Coronary artery (tissue), 2 donors: ENCODE results near the gene JUP.

ENCODE experiments used
- DNase-seq: peaks from one replicate; pipeline ENCODE4 v3.0.0-alpha.2; 2017; ENCODE audit warnings: low spot score
- H3K27ac ChIP-seq, 2 donors: fragments of 200-600 bp; sonication (generic); one replicate each; pipeline ENCODE4 v1.5.1; 2016 to 2019
- H3K4me3 ChIP-seq: fragments of 200-600 bp; sonication (generic); 2 replicates; pipeline ENCODE4 v1.5.1; 2016; ENCODE audit warnings: mild to moderate bottlenecking, moderate library complexity
- TF ChIP-seq, protein P1 (sequence below): fragments of 200-600 bp; sonication (generic); IDR thresholded peaks from one replicate; pipeline ENCODE4 v1.5.1; 2019; ENCODE audit warnings: antibody characterized with exemption

JUP gene

DNA sequence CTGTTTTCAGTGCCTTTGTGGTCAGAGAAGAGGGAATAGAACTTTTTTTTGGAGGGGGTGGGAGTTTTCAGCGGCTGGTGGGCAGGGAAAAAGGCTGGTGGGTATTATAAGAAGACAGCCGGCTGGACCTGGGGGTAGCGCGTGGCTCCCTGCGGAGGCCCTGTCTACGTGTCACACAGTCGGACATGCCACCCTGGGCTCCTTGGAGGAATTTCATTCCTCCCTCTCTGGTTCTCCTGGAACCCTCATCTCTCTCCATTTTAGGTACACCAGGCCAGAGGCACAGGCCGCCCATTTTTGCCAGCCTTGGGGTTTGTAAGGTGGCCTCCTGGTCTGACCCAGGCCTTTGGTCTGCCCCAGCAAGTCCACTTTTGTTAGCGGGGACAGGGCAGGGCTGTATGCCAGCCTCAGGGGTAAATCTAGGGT lies 27.2 kb upstream of the JUP start:
- no peak for DNase-seq
- H3K4me3 ChIP-seq = peak overlapping the region; percentile 95
- peak overlapping the region; percentile 51 to 90 for H3K27ac ChIP-seq
- TF ChIP-seq, protein P1, sequence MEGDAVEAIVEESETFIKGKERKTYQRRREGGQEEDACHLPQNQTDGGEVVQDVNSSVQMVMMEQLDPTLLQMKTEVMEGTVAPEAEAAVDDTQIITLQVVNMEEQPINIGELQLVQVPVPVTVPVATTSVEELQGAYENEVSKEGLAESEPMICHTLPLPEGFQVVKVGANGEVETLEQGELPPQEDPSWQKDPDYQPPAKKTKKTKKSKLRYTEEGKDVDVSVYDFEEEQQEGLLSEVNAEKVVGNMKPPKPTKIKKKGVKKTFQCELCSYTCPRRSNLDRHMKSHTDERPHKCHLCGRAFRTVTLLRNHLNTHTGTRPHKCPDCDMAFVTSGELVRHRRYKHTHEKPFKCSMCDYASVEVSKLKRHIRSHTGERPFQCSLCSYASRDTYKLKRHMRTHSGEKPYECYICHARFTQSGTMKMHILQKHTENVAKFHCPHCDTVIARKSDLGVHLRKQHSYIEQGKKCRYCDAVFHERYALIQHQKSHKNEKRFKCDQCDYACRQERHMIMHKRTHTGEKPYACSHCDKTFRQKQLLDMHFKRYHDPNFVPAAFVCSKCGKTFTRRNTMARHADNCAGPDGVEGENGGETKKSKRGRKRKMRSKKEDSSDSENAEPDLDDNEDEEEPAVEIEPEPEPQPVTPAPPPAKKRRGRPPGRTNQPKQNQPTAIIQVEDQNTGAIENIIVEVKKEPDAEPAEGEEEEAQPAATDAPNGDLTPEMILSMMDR = no peak

DNA sequence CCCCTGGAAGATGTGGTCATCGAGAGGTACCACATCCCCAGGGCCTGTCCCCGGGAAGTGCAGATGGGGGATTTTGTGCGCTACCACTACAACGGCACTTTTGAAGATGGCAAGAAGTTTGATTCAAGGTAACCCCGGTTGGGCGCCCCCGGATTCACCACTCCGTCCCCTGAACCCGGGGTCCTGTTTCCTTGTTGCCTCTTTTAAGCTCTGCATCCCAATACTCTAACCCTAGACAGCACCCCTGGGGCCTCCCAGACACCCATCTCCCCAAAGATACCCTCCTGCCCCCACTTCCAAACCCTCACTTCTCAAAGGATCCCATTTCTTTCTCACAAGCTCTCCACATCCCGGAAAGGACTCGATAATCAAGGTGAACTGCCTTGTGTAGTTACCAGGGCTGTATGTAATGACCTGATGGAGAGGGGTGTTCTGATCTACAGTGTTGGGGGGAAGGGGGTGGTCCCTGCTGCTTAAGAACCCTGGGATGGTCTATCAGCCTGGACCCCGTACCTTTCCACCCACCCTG lies 26.7 kb upstream of the JUP start:
- no peak for DNase-seq
- peak overlapping the region; percentile 51 to 90 for H3K27ac ChIP-seq
- TF ChIP-seq, protein P1 = no peak

DNA sequence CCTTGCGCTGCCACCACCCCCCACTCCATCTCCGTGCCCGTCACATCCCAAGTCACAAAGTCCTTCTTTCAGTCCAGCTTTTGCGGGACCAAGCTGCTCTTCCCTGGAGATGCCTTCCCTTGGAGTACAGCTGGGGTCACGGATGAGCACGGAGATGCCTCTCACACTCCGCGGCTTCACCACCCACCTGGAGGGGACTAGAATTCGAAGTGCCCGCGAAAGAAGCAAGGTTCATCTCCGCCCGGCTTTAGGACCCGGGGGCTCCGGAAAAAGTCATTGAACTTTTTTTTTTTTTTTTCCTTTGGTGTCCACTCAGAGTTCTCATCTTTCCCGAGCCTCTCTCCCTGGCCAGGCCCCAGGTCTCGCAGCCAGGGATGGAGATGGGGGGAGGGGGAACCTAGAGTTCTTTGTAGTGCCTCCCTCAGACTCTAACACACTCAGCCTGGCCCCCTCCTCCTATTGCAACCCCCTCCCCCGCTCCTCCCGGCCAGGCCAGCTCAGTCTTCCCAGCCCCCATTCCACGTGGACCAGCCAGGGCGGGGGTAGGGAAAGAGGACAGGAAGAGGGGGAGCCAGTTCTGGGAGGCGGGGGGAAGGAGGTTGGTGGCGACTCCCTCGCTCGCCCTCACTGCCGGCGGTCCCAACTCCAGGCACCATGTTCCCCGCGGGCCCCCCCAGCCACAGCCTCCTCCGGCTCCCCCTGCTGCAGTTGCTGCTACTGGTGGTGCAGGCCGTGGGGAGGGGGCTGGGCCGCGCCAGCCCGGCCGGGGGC lies 26.1 kb upstream of the JUP start, which contains the start of gene FKBP10:
Gene FKBP10, plus strand, starts transcription at position 624 of the 771 bp plus-strand sequence. Its CDS starts 31 bp downstream, at position 655.
- H3K27ac ChIP-seq = peak within 1 kb of the TSS; percentile 51 to 90

More for the DNA sequence above, 26.7 kb upstream of the JUP start:
- peak overlapping the region; percentile 95 for H3K4me3 ChIP-seq

DNA sequence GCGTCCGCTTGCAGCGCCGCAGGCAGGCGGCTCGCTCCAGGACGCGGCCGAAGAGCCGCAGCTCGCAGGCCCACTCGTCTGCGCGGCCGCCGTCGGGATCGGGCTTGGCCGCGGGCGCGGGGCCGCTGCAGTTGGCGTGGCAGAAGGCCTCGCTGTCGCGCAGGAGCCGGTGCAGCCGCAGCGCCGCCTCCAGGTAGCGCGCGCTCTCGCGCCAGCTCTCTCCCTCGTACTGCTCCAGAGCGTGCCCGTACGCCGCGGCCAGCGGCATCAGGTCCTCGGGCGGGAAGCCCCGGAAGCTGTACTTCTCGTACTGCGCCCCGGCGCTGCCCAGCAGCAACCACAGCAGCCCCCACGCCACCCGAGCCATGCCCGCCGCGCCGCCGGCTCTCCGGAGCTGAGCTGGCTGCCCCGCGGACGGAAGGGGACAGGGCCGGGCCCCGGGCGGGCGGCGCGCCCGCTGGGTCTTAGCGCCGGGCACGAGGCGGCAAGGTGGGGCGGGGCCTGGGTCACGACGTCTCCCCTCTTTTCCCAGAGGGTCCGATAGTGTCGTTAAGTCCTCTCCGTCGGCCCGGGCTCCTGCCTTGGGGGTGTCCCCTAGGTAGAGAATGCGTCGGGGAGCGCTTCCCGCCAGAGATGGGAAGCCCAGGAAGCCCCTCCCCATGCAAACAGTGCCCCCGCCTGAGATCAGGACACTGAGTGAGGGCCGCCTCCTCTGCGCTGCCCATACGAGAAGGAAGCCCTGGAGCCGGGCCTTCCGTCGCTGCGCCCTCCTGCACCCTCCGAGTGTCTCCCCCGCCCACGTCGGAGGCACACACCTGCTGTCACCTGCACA lies 25.3 kb upstream of the JUP start, which contains the start of gene P3H4:
Gene P3H4, minus strand, starts transcription at position 401 of the 832 bp plus-strand sequence. Its CDS starts 34 bp downstream, at position 367.
- peak within 1 kb of the TSS; percentile 95 for H3K4me3 ChIP-seq
- peak; percentile 87 for DNase-seq
- TF ChIP-seq, protein P1 = peak; percentile 72
- peak within 1 kb of the TSS; percentile 51 to 90 for H3K27ac ChIP-seq

More for the DNA sequence above, 26.1 kb upstream of the JUP start, which contains the start of gene FKBP10:
- TF ChIP-seq, protein P1 = no peak
- H3K4me3 ChIP-seq = peak within 1 kb of the TSS; percentile 95
- no peak for DNase-seq

DNA sequence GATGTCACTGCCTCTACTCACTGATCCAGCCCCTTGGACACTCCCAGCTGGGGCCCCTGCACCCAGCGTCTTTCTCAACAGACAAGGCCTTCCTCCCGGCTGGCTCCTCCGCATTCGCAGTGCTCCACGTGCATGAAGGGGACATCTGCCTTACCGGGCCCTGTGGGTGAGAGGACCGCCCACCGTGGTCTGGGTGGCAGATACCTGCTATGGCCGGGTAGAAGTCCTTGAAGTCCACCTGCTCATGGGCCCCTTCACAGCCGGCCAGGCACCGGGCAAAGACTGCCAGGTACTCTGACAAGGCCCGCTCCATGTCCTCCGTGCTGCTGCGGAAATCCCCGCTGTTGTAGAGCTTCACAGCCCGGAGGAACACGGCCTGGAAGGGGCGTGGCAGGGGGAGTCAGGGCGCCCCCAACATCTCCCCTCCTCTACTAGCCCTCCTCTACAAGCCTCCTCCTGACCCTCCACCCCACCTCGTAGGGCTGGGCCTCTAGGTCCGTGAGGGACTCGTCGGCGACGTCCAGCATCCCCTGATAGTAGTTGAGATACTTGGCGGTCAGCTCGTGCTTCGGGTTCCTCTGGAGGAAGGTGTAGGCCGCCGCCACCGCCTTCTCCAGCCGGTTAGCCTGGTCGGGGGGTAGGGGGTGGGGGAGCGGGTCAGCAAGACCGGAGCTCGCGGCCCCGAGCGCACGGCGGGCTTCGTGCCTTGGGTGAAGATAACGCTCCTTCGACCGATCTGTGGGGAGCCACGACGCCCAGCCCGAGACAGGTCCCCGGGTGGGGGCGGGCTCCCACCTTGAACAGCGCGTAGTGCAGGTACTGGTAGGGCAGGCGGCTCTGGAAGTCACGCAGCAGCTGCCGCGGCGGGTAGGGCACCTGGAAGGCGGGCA lies 24.4 kb upstream of the JUP start:
- TF ChIP-seq, protein P1 = no peak
- Histone ChIP-seq H3K27ac (peak overlapping the region; percentile 51 to 90), H3K4me3 (peak overlapping the region; percentile 95)
- DNase-seq = no peak
